Fibroblast of upper back skin (primary cell): ENCODE results near the gene DAAM2.

Experiments
- DNase-seq: peaks from one replicate; pipeline ENCODE4 v3.0.0-alpha.2; 2013

Gene DAAM2

GRCh38 chr6:39935241-39935640, 143.1 kb downstream of the DAAM2 start:
- DNase-seq, result no peak

DNA sequence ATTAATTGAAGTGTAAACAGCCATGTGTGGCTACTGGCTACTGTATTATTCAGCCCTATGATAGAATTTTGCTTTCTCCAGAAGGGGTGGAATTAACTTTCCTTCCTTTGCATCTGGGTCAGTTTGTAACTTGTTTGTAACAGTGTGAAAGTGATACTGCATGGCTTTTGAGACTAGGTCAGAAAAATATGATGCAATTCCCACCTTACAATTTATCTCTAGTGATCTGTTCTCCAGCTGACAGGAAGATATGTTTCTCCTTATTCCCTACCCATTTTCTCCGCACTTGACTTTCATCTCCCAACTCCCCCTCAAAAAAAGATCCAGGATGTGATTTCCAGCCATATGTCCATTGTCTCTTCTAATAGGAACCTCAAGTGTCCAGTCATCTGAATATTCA, 144.7 kb downstream of the DAAM2 start:
- no peak for DNase-seq

GRCh38 chr6:39937686-39938333, 145.6 kb downstream of the DAAM2 start:
- no peak for DNase-seq

GRCh38 chr6:39938773-39939654, 146.8 kb downstream of the DAAM2 start:
- no peak for DNase-seq

DNA sequence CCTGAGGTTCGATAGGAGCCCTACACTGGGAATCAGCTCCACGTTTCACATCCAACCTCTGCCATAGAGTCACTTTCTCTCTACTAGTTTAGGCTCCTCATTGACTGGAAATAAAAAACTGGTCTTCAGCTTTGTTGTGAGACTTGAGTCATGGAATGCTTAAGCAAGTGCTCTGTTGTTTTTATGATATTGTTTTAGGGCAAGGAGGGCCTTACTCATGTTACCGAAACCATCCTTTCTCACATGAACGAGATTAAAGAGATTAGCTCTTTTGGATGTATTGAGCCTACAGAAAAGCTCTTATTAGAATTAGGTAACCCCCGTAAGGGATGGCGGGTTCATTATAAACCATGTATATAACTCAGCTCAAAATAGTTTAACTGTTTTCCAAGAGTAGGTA, 149.0 kb downstream of the DAAM2 start:
- no peak for DNase-seq

GRCh38 chr6:39941820-39942219, 149.6 kb downstream of the DAAM2 start:
- no peak for DNase-seq

DNA sequence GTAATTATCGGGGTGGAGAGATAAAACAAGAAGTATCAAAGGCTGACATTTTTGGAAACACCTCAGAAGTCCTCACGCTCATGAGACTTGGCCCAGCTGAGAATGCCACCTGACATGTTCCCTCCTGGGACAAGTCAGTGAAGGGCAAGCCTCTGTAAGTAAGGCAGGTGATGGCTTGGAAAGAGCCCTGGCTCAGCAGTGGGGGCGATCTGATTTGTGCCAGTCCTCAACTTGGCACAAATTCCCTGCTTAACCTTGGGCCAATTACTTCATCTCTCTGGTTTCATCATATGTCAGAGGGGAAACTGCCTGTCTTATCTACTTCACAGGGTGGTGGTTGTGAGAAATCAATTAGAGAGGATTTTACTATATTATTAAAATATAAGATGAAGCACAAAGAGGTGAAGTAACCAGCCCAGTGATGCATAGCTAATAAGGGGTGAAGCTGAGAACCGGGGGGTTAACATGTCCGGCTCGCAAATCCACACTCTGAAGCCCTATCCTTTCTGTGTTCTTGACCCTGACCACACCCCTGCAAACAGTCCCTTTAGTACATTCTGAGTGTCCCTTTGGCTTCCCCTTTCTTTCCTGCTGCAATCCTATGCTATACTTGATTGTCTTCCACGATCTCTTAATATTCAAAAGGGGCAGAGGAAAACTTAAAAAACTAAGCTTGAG, 150.9 kb downstream of the DAAM2 start:
- no peak for DNase-seq

- no peak for DNase-seq
Observed at GRCh38 chr6:39945626-39946025, 153.4 kb downstream of the DAAM2 start.

GRCh38 chr6:39947611-39948068, 155.5 kb downstream of the DAAM2 start:
- DNase-seq, result no peak

DNA sequence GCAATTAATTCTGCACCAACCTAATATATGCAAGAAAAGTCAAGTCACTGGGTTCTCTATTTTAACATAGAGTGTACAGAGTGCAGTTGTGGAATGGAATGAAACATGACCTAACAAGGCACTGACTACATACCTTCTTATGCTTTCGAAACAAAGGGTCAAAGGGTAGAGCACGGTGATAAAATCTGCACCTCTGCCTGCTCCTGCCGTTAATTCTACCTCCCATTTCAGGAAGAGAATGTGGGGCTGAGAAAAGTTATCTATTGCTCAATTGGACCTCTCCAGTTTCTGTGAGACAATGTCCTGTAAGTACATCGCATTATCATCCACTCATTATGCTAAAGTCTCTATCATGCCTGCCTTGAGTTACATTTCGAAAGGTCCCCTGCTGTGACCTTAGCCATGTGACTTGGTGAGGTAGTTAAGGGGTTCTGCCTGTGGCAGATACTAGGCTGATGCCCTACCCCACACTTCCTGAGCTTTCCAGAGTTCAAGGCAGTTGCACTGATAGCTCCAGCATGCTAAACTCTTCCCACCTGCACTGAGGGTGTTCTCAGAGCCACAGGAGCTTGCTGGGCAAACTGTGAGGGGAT, 156.1 kb downstream of the DAAM2 start:
- DNase-seq, result no peak

GRCh38 chr6:39950125-39950720, 158.0 kb downstream of the DAAM2 start:
- no peak for DNase-seq

GRCh38 chr6:39951191-39951590, 159.0 kb downstream of the DAAM2 start:
- no peak for DNase-seq

GRCh38 chr6:39951716-39952115, 159.5 kb downstream of the DAAM2 start:
- no peak for DNase-seq

GRCh38 chr6:39952167-39952566, 160.0 kb downstream of the DAAM2 start:
- DNase-seq, result peak; percentile 65

GRCh38 chr6:39953076-39953618, 161.0 kb downstream of the DAAM2 start:
- DNase-seq, result no peak
